ENCODE data around the gene RARA. TPM values are rescaled to one million over a fixed set of nuclear protein-coding genes. Genes with fewer than 3 reads are reported as not detected.
A peak's percentile ranks its signal among the peaks of the same experiment; 100 is the strongest.

Gene RARA
- total RNA-seq, 6 donors from 2014 or later, result 45.7 to 95.6 (median 85.9) TPM

DNA sequence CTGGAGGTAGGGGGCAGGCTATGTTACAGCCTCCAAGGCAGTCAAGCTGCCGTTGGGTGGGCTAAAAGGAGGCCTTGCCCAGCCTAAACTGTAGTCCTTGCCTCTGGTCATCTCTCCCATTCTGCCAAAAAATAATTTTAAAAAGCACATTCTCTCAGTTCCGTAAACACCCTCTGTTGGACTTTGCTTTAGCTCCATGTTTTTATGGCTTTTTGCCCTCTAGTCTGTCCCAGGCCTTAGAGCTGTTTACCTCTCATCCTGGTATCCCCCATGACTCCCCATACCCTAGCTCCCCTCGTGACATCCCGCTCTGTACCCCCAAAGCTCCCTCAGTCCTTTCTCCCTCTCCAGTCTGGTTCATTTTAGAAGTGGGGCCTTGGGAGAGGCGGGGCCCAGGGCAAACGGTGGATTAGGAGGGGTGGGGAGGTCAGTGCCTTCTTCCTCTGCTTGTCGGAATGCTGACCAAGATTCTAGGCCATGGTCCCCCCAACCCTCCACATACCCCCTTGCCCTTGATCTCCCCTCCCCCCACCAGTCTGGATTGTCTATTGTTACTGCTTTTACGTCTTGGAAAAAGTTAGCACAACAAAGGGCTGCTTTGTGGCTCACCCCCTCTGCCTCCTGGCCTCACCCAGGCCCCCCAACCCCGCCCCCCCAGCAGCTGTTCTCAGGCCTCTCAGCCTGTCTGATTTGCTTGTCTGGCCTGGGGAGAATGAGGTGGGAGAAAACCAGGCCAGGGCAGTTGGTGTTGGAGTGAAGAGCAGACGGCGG, 37.2 kb downstream of the RARA start:
- DNase-seq, result no peak
- Histone ChIP-seq H3K27me3 (no peaks in the 10 kb centered on the region), H3K9me3 (no peaks in the 10 kb centered on the region), H3K4me1 (peaks cover 65 to 84% (median 80%) of the 10 kb centered on the region in 4 donors), H3K27ac (peak overlapping the region; percentile 95 to 100 (median 96)), H3K36me3 (peaks cover 0 to 27% (median 19%) of the 10 kb centered on the region in 4 donors), H3K4me3 (peak overlapping the region; percentile 45 to 92 (median 80))
- ATAC-seq (ENCODE audit: low FRiP score in 2 of 2), result no peak
- no peak for TF ChIP-seq EP300 (IDR thresholded peaks at IDR 0.05)
- no peak for TF ChIP-seq POLR2AphosphoS5 (IDR thresholded peaks at IDR 0.05)
- TF ChIP-seq, protein P1, sequence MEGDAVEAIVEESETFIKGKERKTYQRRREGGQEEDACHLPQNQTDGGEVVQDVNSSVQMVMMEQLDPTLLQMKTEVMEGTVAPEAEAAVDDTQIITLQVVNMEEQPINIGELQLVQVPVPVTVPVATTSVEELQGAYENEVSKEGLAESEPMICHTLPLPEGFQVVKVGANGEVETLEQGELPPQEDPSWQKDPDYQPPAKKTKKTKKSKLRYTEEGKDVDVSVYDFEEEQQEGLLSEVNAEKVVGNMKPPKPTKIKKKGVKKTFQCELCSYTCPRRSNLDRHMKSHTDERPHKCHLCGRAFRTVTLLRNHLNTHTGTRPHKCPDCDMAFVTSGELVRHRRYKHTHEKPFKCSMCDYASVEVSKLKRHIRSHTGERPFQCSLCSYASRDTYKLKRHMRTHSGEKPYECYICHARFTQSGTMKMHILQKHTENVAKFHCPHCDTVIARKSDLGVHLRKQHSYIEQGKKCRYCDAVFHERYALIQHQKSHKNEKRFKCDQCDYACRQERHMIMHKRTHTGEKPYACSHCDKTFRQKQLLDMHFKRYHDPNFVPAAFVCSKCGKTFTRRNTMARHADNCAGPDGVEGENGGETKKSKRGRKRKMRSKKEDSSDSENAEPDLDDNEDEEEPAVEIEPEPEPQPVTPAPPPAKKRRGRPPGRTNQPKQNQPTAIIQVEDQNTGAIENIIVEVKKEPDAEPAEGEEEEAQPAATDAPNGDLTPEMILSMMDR (IDR thresholded peaks at IDR 0.05), result no peak
- no peak for TF ChIP-seq POLR2A (IDR thresholded peaks at IDR 0.05)
- 36 to 49% methylated on average over 11 of the region's 11 CpGs for WGBS, 2 donors

DNA sequence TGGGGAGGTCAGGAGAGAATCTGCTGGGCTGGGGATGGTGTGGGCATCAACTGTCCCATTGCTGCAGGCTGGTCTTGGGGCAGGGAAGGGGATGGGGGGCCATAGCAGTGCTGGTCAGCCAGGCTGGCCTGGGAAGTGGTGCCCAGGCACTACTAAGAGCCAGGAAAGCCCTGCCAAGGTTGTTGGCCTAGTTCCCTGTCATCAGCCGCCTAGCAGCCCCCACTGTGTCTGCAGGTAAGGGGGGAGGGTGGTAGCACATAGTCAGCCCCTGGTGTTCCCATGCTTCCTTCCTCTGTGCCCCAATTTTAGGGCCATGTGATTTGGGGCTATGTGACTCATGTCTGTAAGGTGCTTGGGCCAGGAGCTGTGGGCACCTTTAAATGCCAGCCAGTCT, 37.8 kb downstream of the RARA start:
- TF ChIP-seq POLR2A (IDR thresholded peaks at IDR 0.05) (no peak), POLR2AphosphoS5 (IDR thresholded peaks at IDR 0.05) (no peak), EP300 (IDR thresholded peaks at IDR 0.05) (no peak)
- TF ChIP-seq, protein P1 (IDR thresholded peaks at IDR 0.05), result no peak
- Histone ChIP-seq H3K9me3 (no peaks in the 10 kb centered on the region), H3K4me3 (peak overlapping the region in 2 of 4 donors; percentile 84 to 92), H3K36me3 (peaks cover 0 to 33% (median 25%) of the 10 kb centered on the region in 4 donors), H3K27me3 (no peaks in the 10 kb centered on the region), H3K27ac (peak overlapping the region; percentile 95 to 100 (median 96)), H3K4me1 (peaks cover 71 to 90% (median 86%) of the 10 kb centered on the region in 4 donors)
- 27% methylated on average over 1 of the region's 1 CpG; no CpG with 5 or more reads in 1 of the 2 donors for WGBS, 2 donors
- DNase-seq, result no peak
- ATAC-seq (ENCODE audit: low FRiP score in 2 of 2), result no peak

DNA sequence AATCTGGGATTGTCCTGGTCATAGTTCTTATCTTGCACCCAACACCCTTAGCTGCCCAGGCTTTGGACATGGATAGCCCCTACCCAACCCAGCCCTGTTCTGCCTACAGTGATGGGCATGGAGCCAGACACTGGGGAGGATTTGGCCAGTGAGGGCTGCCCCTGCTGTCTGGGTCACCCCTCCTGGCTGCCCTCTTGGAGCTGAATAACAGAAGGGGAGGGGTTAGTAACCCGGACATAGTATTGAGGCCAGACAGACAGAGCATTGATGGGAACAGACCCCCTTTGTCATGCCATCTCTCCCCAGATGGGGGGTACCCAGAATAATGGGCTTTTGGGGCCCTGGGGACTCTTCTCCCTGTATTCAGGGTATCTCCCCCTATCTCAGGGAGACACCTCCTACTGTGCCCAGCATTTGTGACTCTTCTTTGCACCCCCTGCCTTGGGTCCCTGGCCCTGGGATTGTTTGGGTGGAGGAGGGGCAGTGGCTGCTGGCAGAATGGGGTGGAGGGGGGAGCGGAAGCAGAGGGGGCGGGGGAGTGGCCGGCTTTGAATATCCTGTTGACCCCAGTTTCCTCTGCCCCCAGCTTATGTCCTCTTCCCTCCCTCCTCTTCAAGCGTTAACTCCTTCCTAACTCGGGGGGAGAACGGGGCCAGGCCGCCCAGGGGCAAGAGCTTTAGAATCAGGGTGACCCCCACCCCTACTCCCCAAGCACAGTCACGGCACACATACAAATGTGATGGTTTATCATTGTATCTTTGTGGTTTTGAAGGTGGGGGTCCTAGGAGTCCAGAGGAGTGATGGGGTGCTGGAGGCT, 38.5 kb downstream of the RARA start:
- DNase-seq (no peak), ATAC-seq (ENCODE audit: low FRiP score in 2 of 2) (no peak)
- TF ChIP-seq POLR2A (IDR thresholded peaks at IDR 0.05) (no peak), EP300 (IDR thresholded peaks at IDR 0.05) (no peak), POLR2AphosphoS5 (IDR thresholded peaks at IDR 0.05) (no peak)
- TF ChIP-seq, protein P1 (IDR thresholded peaks at IDR 0.05), result no peak
- WGBS, 2 donors, result 31 to 42% methylated on average over 9 of the region's 9 CpGs
- H3K4me1 ChIP-seq, result peaks cover 77 to 97% (median 92%) of the 10 kb centered on the region in 4 donors
- H3K36me3 ChIP-seq, result peaks cover 3 to 41% (median 33%) of the 10 kb centered on the region in 4 donors
- H3K27ac ChIP-seq, result peak overlapping the region; percentile 95 to 100 (median 96)
- H3K27me3 ChIP-seq, result no peaks in the 10 kb centered on the region
- H3K9me3 ChIP-seq, result no peaks in the 10 kb centered on the region
- H3K4me3 ChIP-seq, result peak overlapping the region in 2 of 4 donors; percentile 84 to 92

DNA sequence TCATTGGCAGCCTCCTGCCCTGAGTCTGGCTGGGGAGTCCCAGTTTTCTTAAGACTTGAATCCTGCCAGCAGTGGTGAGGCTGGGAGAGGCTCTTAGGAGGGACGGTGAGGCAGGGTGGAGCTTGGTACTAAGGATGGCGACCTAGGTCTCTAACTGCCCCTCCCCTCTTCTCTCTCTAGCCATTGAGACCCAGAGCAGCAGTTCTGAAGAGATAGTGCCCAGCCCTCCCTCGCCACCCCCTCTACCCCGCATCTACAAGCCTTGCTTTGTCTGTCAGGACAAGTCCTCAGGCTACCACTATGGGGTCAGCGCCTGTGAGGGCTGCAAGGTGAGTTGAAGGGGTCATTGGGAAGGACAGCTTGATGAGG, 39.1 kb downstream of the RARA start:
- TF ChIP-seq POLR2A (IDR thresholded peaks at IDR 0.05), result no peak
- TF ChIP-seq POLR2AphosphoS5 (IDR thresholded peaks at IDR 0.05), result no peak
- TF ChIP-seq EP300 (IDR thresholded peaks at IDR 0.05), result no peak
- TF ChIP-seq, protein P1 (IDR thresholded peaks at IDR 0.05), result no peak
- no peaks in the 10 kb centered on the region for H3K9me3 ChIP-seq
- H3K36me3 ChIP-seq, result peaks cover 5 to 47% (median 38%) of the 10 kb centered on the region in 4 donors
- ATAC-seq (ENCODE audit: low FRiP score in 2 of 2) (no peak), DNase-seq (no peak)
- H3K27ac ChIP-seq, result peak overlapping the region; percentile 95 to 100 (median 96)
- peak overlapping the region in 2 of 4 donors; percentile 84 to 92 for H3K4me3 ChIP-seq
- whole genome bisulfite sequencing, 2 donors, result 44 to 48% methylated on average over 3 to 5 of the region's 5 CpGs
- H3K27me3 ChIP-seq, result no peaks in the 10 kb centered on the region
- peaks cover 82 to 100% (median 97%) of the 10 kb centered on the region in 4 donors for H3K4me1 ChIP-seq

Data from upper lobe of left lung (tissue), 6 donors.